Posterior vena cava (tissue), 2 donors: Measurements from ENCODE around the gene SLC1A4. TPM values are rescaled to one million over a fixed set of nuclear protein-coding genes. Genes with fewer than 3 reads are reported as not detected.
"Not testable (repeated sequence)": the region's sequence is repeated elsewhere in the genome, so short reads cannot be mapped to it uniquely, and the experiment has no call there.

Experiments used
- DNase-seq: peaks from one replicate; pipeline ENCODE4 v3.0.0-alpha.2; 2020; ENCODE audit warnings: low spot score
- intact Hi-C, 2 donors: fragments of 100-400 bp; cut with DNase I; formaldehyde crosslinking; loops; one replicate each; pipeline versions ENCODE4 v1.14.1 to v1.14.2; 2022 to 2023
- total RNA-seq, 2 donors: library from RNA; stranded (reverse); fragmentation: NEBNext Ultra II Directional; extraction: Animal tissue kit (Norgen Biotek cat#: 25700); gene quantifications; one replicate each; pipeline ENCODE4 v1.2.1, GENCODE V29; 2021
- donor health status: DM: yes; HTN: yes; CAD: no.
- donor health status: DM: yes; HTN: yes; CAD: no.

The SLC1A4 gene
- total RNA-seq, 2 donors from 2014 or later, result 13.9 to 16.4 TPM

- no peak for DNase-seq
- intact Hi-C loops, result no loop called here
Measured at GRCh38 chr2:64960819-64961218, 28.4 kb upstream of the SLC1A4 start.

- intact Hi-C loops, result not testable (repeated sequence)
Measured at GRCh38 chr2:64963138-64963537, 26.1 kb upstream of the SLC1A4 start.

GRCh38 chr2:64963719-64964118, 25.5 kb upstream of the SLC1A4 start:
- intact Hi-C loops, result no loop called here
- DNase-seq, result no peak

More at GRCh38 chr2:64963138-64963537, 26.1 kb upstream of the SLC1A4 start:
- DNase-seq, result not testable (repeated sequence)

- intact Hi-C loops, result no loop called here
- no peak for DNase-seq
Measured at GRCh38 chr2:64966017-64966416, 23.2 kb upstream of the SLC1A4 start.

- no peak for DNase-seq
- intact Hi-C loops, result no loop called here
Measured at GRCh38 chr2:64966839-64967238, 22.4 kb upstream of the SLC1A4 start.

- intact Hi-C loops, result no loop called here
- DNase-seq, result no peak
Measured at GRCh38 chr2:64967601-64968000, 21.6 kb upstream of the SLC1A4 start.

- intact Hi-C loops, result not testable (repeated sequence)
Measured at GRCh38 chr2:64969086-64969485, 20.1 kb upstream of the SLC1A4 start.

GRCh38 chr2:64970495-64970894, 18.7 kb upstream of the SLC1A4 start:
- intact Hi-C loops, result no loop called here

More at GRCh38 chr2:64969086-64969485, 20.1 kb upstream of the SLC1A4 start:
- DNase-seq, result not testable (repeated sequence)

GRCh38 chr2:64972426-64972825, 16.8 kb upstream of the SLC1A4 start:
- no peak for DNase-seq
- intact Hi-C loops, result no loop called here

More at GRCh38 chr2:64970495-64970894, 18.7 kb upstream of the SLC1A4 start:
- no peak for DNase-seq

- intact Hi-C loops, result no loop called here
- DNase-seq, result no peak
Measured at GRCh38 chr2:64972876-64973275, 16.3 kb upstream of the SLC1A4 start.

GRCh38 chr2:64975232-64975821, 13.9 kb upstream of the SLC1A4 start:
- DNase-seq, result no peak
- intact Hi-C loops, result no loop called here

GRCh38 chr2:64976276-64976675, 12.9 kb upstream of the SLC1A4 start:
- intact Hi-C loops, result no loop called here
- DNase-seq, result no peak

GRCh38 chr2:64978514-64979268, 10.5 kb upstream of the SLC1A4 start:
- intact Hi-C loops, result no loop called here
- DNase-seq, result no peak

- intact Hi-C loops, result no loop called here
- DNase-seq, result no peak
Measured at GRCh38 chr2:64979744-64980143, 9.5 kb upstream of the SLC1A4 start.

GRCh38 chr2:64980183-64980582, 9.0 kb upstream of the SLC1A4 start:
- intact Hi-C loops, result no loop called here
- DNase-seq, result no peak

GRCh38 chr2:64982311-64982857, 6.8 kb upstream of the SLC1A4 start:
- intact Hi-C loops, result no loop called here

GRCh38 chr2:64982932-64983331, 6.3 kb upstream of the SLC1A4 start:
- intact Hi-C loops, result no loop called here
- DNase-seq, result no peak

More at GRCh38 chr2:64982311-64982857, 6.8 kb upstream of the SLC1A4 start:
- DNase-seq, result no peak

- DNase-seq, result no peak
- intact Hi-C loops, result loop anchor here in 1 of 2 donors (2.0 kb wide), 1 partner anchor 67 kb away; no protein-coding TSS in a partner anchor
Measured at GRCh38 chr2:64985447-64985846, 3.8 kb upstream of the SLC1A4 start.

GRCh38 chr2:64987001-64987955, 1.9 kb upstream of the SLC1A4 start:
- intact Hi-C loops, result no loop called here
- no peak for DNase-seq
